ENCODE measurements around the gene CEP57L1. TPM values are rescaled to one million over a fixed set of nuclear protein-coding genes. Genes with fewer than 3 reads are reported as not detected.
A peak's percentile ranks its signal among the peaks of the same experiment; 100 is the strongest.

CEP57L1 gene
- total RNA-seq, 4 donors from 2014 or later: 8.6 to 25.6 (median 23.5) TPM

- H3K27me3 ChIP-seq: no peaks in the 10 kb centered on the region
- H3K4me1 ChIP-seq: peaks cover 0 to 6% (median 0%) of the 10 kb centered on the region in 4 donors
- TF ChIP-seq, protein P1, sequence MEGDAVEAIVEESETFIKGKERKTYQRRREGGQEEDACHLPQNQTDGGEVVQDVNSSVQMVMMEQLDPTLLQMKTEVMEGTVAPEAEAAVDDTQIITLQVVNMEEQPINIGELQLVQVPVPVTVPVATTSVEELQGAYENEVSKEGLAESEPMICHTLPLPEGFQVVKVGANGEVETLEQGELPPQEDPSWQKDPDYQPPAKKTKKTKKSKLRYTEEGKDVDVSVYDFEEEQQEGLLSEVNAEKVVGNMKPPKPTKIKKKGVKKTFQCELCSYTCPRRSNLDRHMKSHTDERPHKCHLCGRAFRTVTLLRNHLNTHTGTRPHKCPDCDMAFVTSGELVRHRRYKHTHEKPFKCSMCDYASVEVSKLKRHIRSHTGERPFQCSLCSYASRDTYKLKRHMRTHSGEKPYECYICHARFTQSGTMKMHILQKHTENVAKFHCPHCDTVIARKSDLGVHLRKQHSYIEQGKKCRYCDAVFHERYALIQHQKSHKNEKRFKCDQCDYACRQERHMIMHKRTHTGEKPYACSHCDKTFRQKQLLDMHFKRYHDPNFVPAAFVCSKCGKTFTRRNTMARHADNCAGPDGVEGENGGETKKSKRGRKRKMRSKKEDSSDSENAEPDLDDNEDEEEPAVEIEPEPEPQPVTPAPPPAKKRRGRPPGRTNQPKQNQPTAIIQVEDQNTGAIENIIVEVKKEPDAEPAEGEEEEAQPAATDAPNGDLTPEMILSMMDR (IDR thresholded peaks at IDR 0.05): no peak
- no peak for TF ChIP-seq POLR2A (IDR thresholded peaks at IDR 0.05)
- peak in 1 of 3 donors; percentile 50 for DNase-seq
- peaks cover 0 to 8% (median 0%) of the 10 kb centered on the region in 3 donors for H3K36me3 ChIP-seq
- no peak overlapping the region for H3K27ac ChIP-seq
- no peaks in the 10 kb centered on the region for H3K9me3 ChIP-seq
- no peak overlapping the region for H3K4me3 ChIP-seq
Measured at GRCh38 chr6:109165392-109165974, 70.2 kb downstream of the CEP57L1 start.

DNA sequence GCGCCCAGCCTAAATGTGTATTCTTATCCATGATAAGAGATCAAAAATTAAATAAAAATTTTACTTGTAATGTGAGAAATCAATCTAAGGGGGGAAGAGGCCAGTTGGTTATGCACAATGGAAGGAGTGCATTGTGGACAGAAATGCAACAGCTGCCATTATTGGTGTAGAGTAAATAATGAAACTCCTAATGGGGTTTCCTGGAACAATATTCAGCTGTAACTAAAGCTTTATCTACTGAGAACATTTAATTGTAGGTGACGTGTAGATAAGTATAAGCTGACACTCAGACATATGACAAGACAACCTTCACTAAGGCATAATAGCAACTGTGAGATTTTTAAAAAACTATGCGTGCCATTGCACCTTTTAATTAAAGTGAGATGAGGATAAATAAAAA is 71.4 kb downstream of the CEP57L1 start:
- Histone ChIP-seq H3K36me3 (peaks cover 0 to 1% (median 0%) of the 10 kb centered on the region in 3 donors), H3K9me3 (no peaks in the 10 kb centered on the region), H3K4me3 (no peak overlapping the region), H3K27ac (no peak overlapping the region), H3K4me1 (peaks cover 0 to 6% (median 0%) of the 10 kb centered on the region in 4 donors), H3K27me3 (no peaks in the 10 kb centered on the region)
- no peak for DNase-seq
- TF ChIP-seq POLR2A (IDR thresholded peaks at IDR 0.05): no peak
- TF ChIP-seq, protein P1 (IDR thresholded peaks at IDR 0.05): no peak

DNA sequence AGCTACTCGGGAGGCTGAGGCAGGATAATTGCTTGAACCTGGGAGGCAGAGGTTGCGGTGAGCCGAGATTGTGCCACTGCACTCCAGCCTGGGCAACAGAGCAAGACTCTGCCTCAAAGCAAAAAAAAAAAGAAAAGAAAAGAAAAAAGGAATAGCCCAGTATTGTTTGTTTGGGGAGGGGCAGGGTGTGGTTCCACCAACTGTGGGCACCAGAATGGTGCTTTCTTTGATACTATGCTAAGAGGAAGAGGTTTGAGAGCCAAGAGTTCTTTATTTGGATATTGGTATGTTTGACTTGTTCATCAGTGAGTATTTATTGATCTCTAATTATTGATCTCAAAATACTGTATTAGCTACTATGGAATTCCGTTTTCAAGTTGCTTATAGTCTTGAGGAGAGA is 72.3 kb downstream of the CEP57L1 start:
- Histone ChIP-seq H3K4me1 (peaks cover 0 to 6% (median 0%) of the 10 kb centered on the region in 4 donors), H3K27ac (no peak overlapping the region), H3K4me3 (no peak overlapping the region), H3K9me3 (no peaks in the 10 kb centered on the region), H3K27me3 (no peaks in the 10 kb centered on the region), H3K36me3 (no peaks in the 10 kb centered on the region)
- DNase-seq: no peak
- TF ChIP-seq, protein P1 (IDR thresholded peaks at IDR 0.05): no peak
- TF ChIP-seq POLR2A (IDR thresholded peaks at IDR 0.05): no peak

DNA sequence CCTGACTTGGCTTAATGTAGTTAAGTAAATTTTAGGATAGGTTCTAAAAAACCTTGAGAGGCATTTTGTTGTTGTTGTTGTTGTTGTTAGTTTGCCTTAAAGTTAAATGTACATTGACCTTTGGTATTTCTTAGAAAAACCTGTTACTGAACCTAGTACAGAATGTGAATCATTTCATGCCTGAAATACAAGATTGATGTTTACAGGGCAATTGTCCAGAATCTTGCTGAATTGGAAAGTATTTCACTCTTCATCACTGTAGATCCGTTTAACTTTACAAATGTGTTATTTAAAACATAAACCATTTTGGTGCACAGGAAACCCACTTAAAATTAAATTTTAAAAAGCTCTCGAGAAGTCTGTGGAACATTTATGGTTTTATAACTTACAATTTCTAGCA is 75.0 kb downstream of the CEP57L1 start:
- Histone ChIP-seq H3K4me1 (peaks cover 0 to 5% (median 0%) of the 10 kb centered on the region in 4 donors), H3K4me3 (no peak overlapping the region), H3K36me3 (no peaks in the 10 kb centered on the region), H3K27ac (no peak overlapping the region), H3K27me3 (no peaks in the 10 kb centered on the region), H3K9me3 (no peaks in the 10 kb centered on the region)
- no peak for TF ChIP-seq POLR2A (IDR thresholded peaks at IDR 0.05)
- TF ChIP-seq, protein P1 (IDR thresholded peaks at IDR 0.05): no peak
- no peak for DNase-seq

GRCh38 chr6:109172101-109172746 is 76.9 kb downstream of the CEP57L1 start:
- no peak for DNase-seq
- H3K4me3 ChIP-seq: no peak overlapping the region
- no peaks in the 10 kb centered on the region for H3K9me3 ChIP-seq
- H3K27ac ChIP-seq: no peak overlapping the region
- TF ChIP-seq POLR2A (IDR thresholded peaks at IDR 0.05): no peak
- TF ChIP-seq, protein P1 (IDR thresholded peaks at IDR 0.05): no peak
- H3K27me3 ChIP-seq: no peaks in the 10 kb centered on the region
- no peaks in the 10 kb centered on the region for H3K36me3 ChIP-seq
- H3K4me1 ChIP-seq: no peaks in the 10 kb centered on the region

Data from Peyer's patch (tissue), 4 donors.